Smooth muscle cell (in vitro differentiated cells): ENCODE results near the gene MCM8. TPM values are rescaled to one million over a fixed set of nuclear protein-coding genes. Genes with fewer than 3 reads are reported as not detected.

Experiments used
- DNase-seq: peaks from one replicate; lab custom pipeline; 2025; ENCODE audit not compliant: unreplicated experiment; lab: John Stamatoyannopoulos, UW
- H2AFZ ChIP-seq: fragments of 200-600 bp; sonication (generic); 2 replicates; pipeline ENCODE4 v1.6.0; 2016; ENCODE audit warnings: antibody characterized with exemption, low read depth, mild to moderate bottlenecking
- H3F3A ChIP-seq: fragments of 200-600 bp; sonication (generic); 2 replicates; pipeline ENCODE4 v1.6.0; 2017; ENCODE audit warnings: antibody characterized with exemption, low read depth
- H3K27ac ChIP-seq: fragments of 200-600 bp; sonication (generic); 2 replicates; pipeline ENCODE4 v1.5.1; 2016; ENCODE audit warnings: low read depth, mild to moderate bottlenecking
- H3K27me3 ChIP-seq: fragments of 200-600 bp; sonication (generic); 2 replicates; pipeline ENCODE4 v1.6.1; 2016; ENCODE audit warnings: low read depth, mild to moderate bottlenecking
- H3K36me3 ChIP-seq: fragments of 200-600 bp; sonication (generic); 2 replicates; pipeline ENCODE4 v1.5.1; 2016; ENCODE audit warnings: low read depth
- H3K4me1 ChIP-seq: fragments of 200-600 bp; sonication (generic); 2 replicates; pipeline ENCODE4 v1.5.1; 2016; ENCODE audit warnings: low read depth
- H3K4me2 ChIP-seq: fragments of 200-600 bp; sonication (generic); 2 replicates; pipeline ENCODE4 v1.6.0; 2016; ENCODE audit warnings: mild to moderate bottlenecking
- H3K4me3 ChIP-seq: fragments of 200-600 bp; sonication (generic); 2 replicates; pipeline ENCODE4 v1.5.1; 2016; ENCODE audit warnings: mild to moderate bottlenecking
- H3K79me2 ChIP-seq: fragments of 200-600 bp; sonication (generic); 2 replicates; pipeline ENCODE4 v1.6.0; 2016; ENCODE audit warnings: low read depth, mild to moderate bottlenecking
- H3K9ac ChIP-seq: fragments of 200-600 bp; sonication (generic); 2 replicates; pipeline ENCODE4 v1.6.0; 2016; ENCODE audit warnings: low read depth
- H3K9me3 ChIP-seq: fragments of 200-600 bp; sonication (generic); replicated peaks from 2 replicates; pipeline ENCODE4 v1.5.1; 2016; ENCODE audit warnings: low read depth
- H4K20me1 ChIP-seq: fragments of 200-600 bp; sonication (generic); 2 replicates; pipeline ENCODE4 v1.6.0; 2016; ENCODE audit warnings: low read depth
- CTCF ChIP-seq: fragments of 200-600 bp; sonication (generic); IDR thresholded peaks from 2 replicates; pipeline ENCODE4 v1.5.1; 2017; ENCODE audit warnings: borderline replicate concordance, mild to moderate bottlenecking, antibody characterized with exemption; ENCODE audit not compliant: insufficient read depth, poor library complexity, severe bottlenecking
- WGBS: methylation state at CpG from one replicate; pipeline ENCODE4 v1.1.7; 2016; ENCODE audit warnings: low lambda C conversion rate; 5-methylcytosine and 5-hydroxymethylcytosine counted together
- polyA plus RNA-seq: library from polyadenylated mRNA; unstranded; fragments of >200 nt; fragmentation: Nextera tagmentation; extraction: Ambion mirVana; gene quantifications from 2 replicates; pipeline ENCODE4 v1.2.1, GENCODE V29; 2016
- total RNA-seq: library from RNA; depleted of rRNA; stranded (reverse); fragments of >200 nt; gene quantifications from 2 replicates; pipeline ENCODE4 v1.2.3, GENCODE V29; 2014

The MCM8 gene
- total and polyA plus RNA-seq, 2 experiments from 2014 or later = 2.8 to 5.5 TPM

GRCh38 chr20:5973971-5974370 lies 23.5 kb downstream of the MCM8 start:
- H3F3A ChIP-seq = no peaks in the 10 kb centered on the region
- no peak for TF ChIP-seq CTCF
- H4K20me1 ChIP-seq = no peaks in the 10 kb centered on the region
- no peaks in the 10 kb centered on the region for H3K4me1 ChIP-seq
- no peaks in the 10 kb centered on the region for H3K9me3 ChIP-seq
- H3K36me3 ChIP-seq = no peaks in the 10 kb centered on the region
- no peak overlapping the region for H3K4me2 ChIP-seq
- no peaks in the 10 kb centered on the region for H3K27me3 ChIP-seq
- no peak overlapping the region for H2AFZ ChIP-seq
- H3K79me2 ChIP-seq = no peaks in the 10 kb centered on the region
- no peak overlapping the region for H3K27ac ChIP-seq
- 98% methylated on average over 4 of the region's 4 CpGs for whole genome bisulfite sequencing
- no peak overlapping the region for H3K9ac ChIP-seq
- no peak overlapping the region for H3K4me3 ChIP-seq
- no peak for DNase-seq

GRCh38 chr20:5974531-5974930 lies 24.1 kb downstream of the MCM8 start:
- Histone ChIP-seq H2AFZ (no peak overlapping the region), H3K27ac (no peak overlapping the region), H3K9ac (no peak overlapping the region), H4K20me1 (no peaks in the 10 kb centered on the region), H3K36me3 (no peaks in the 10 kb centered on the region), H3K9me3 (no peaks in the 10 kb centered on the region), H3K4me1 (no peaks in the 10 kb centered on the region), H3K4me2 (no peak overlapping the region), H3K4me3 (no peak overlapping the region), H3K79me2 (no peaks in the 10 kb centered on the region), H3K27me3 (no peaks in the 10 kb centered on the region), H3F3A (no peaks in the 10 kb centered on the region)
- 94% methylated on average over 1 of the region's 1 CpG for WGBS
- TF ChIP-seq CTCF = no peak
- DNase-seq = no peak

- no peak for TF ChIP-seq CTCF
- Histone ChIP-seq H3K9ac (no peak overlapping the region), H2AFZ (no peak overlapping the region), H3K79me2 (no peaks in the 10 kb centered on the region), H4K20me1 (no peaks in the 10 kb centered on the region), H3K4me3 (no peak overlapping the region), H3K9me3 (no peaks in the 10 kb centered on the region), H3K27me3 (no peaks in the 10 kb centered on the region), H3K36me3 (no peaks in the 10 kb centered on the region), H3F3A (no peaks in the 10 kb centered on the region), H3K27ac (no peak overlapping the region), H3K4me1 (no peaks in the 10 kb centered on the region), H3K4me2 (no peak overlapping the region)
- DNase-seq = no peak
- WGBS = 90% methylated on average over 2 of the region's 2 CpGs
Observed at GRCh38 chr20:5975778-5976177, 25.3 kb downstream of the MCM8 start.

- no peak for DNase-seq
- Histone ChIP-seq H3K36me3 (no peaks in the 10 kb centered on the region), H2AFZ (no peak overlapping the region), H3K79me2 (no peaks in the 10 kb centered on the region), H3K4me3 (no peak overlapping the region), H4K20me1 (no peaks in the 10 kb centered on the region), H3K27me3 (no peaks in the 10 kb centered on the region), H3K9ac (no peak overlapping the region), H3F3A (no peaks in the 10 kb centered on the region), H3K4me1 (no peaks in the 10 kb centered on the region), H3K9me3 (no peaks in the 10 kb centered on the region), H3K4me2 (no peak overlapping the region), H3K27ac (no peak overlapping the region)
- no peak for TF ChIP-seq CTCF
- WGBS = 96% methylated on average over 2 of the region's 2 CpGs
Observed at GRCh38 chr20:5977223-5977622, 26.8 kb downstream of the MCM8 start.
